H1 (cell line): Measurements from ENCODE around the gene TFF1. TPM values are rescaled to one million over a fixed set of nuclear protein-coding genes. Genes with fewer than 3 reads are reported as not detected.
A peak's percentile ranks its signal among the peaks of the same experiment; 100 is the strongest.

Experiments
- CTCF ChIA-PET: fragments of 300-600 bp; sonication (Branson Sonifier 250); formaldehyde crosslinking; loops from one replicate; lab custom pipeline; 2021; ENCODE audit not compliant: partially characterized antibody; lab: Charles Lee
- POLR2A ChIA-PET: fragments of 300-600 bp; sonication (Branson Sonifier 250); formaldehyde crosslinking; loops from one replicate; lab custom pipeline; 2021; ENCODE audit warnings: inconsistent platforms; ENCODE audit not compliant: partially characterized antibody; lab: Charles Lee
- DNase-seq, 2 experiments: peaks; one replicate each; pipeline versions ENCODE4 v3.0.0 to v3.0.0-alpha.2; 2010 to 2022; ENCODE audit warnings: low spot score in 2 of 2, low read depth in 1 of 2, mixed read lengths in 1 of 2
- FAIRE-seq: peaks from 2 replicates; lab custom pipeline; 2011; peaks lifted over from hg19 to GRCh38; lab: Jason Lieb, UNC
- H2AFZ ChIP-seq: 2 replicates; pipeline ENCODE4 v1.8.1; 2012; ENCODE audit warnings: low read length, inconsistent platforms
- H2AK5ac ChIP-seq: 2 replicates; pipeline ENCODE4 v1.6.1; 2013; ENCODE audit warnings: low read depth, low read length
- H2BK120ac ChIP-seq: replicated peaks from 2 replicates; pipeline ENCODE3; 2013; ENCODE audit warnings: low read depth, low read length, inconsistent platforms
- H2BK12ac ChIP-seq: 2 replicates; pipeline ENCODE4 v1.6.1; 2013; ENCODE audit warnings: low read depth, low read length
- H2BK15ac ChIP-seq: 2 replicates; pipeline ENCODE4 v1.6.1; 2013; ENCODE audit warnings: low read length
- H2BK20ac ChIP-seq: 2 replicates; pipeline ENCODE4 v1.6.1; 2013; ENCODE audit warnings: low read length
- H2BK5ac ChIP-seq: 2 replicates; pipeline ENCODE4 v1.6.1; 2013; ENCODE audit warnings: low read depth, low read length
- H3K14ac ChIP-seq: 2 replicates; pipeline ENCODE4 v1.6.1; 2013; ENCODE audit warnings: inconsistent platforms; ENCODE audit not compliant: insufficient read length
- H3K18ac ChIP-seq: 2 replicates; pipeline ENCODE4 v1.6.1; 2013; ENCODE audit warnings: low read length; ENCODE audit errors: extremely low read depth
- H3K23ac ChIP-seq: 2 replicates; pipeline ENCODE4 v1.6.1; 2013; ENCODE audit warnings: inconsistent platforms; ENCODE audit not compliant: insufficient read length
- H3K23me2 ChIP-seq: 2 replicates; pipeline ENCODE4 v1.6.1; 2013; ENCODE audit warnings: low read depth, low read length
- H3K27ac ChIP-seq: 2 replicates; pipeline ENCODE4 v1.6.1; 2011; ENCODE audit warnings: low read depth, low read length, inconsistent platforms
- H3K27me3 ChIP-seq, 4 experiments: replicated peaks in 1 of 4; 1 replicate in 1 of 4; 2 replicates in 3 of 4; pipeline versions ENCODE4 v1.6.1 to v1.8.1; 2011 to 2013; ENCODE audit warnings: low read length in 3 of 4, mild to moderate bottlenecking in 3 of 4, inconsistent platforms in 2 of 4, mixed read lengths in 2 of 4, moderate library complexity in 1 of 4; ENCODE audit not compliant: control insufficient read depth in 3 of 4, insufficient read depth in 3 of 4; ENCODE audit errors: extremely low read depth in 1 of 4
- H3K36me3 ChIP-seq, 4 experiments: 2 replicates each; pipeline versions ENCODE4 v1.6.1 to v1.8.1; 2011 to 2013; ENCODE audit warnings: mild to moderate bottlenecking in 4 of 4, low read length in 3 of 4, moderate library complexity in 2 of 4, control low read depth in 1 of 4, inconsistent platforms in 1 of 4; ENCODE audit not compliant: insufficient read depth in 4 of 4, control insufficient read depth in 2 of 4
- H3K4ac ChIP-seq: replicated peaks from 2 replicates; pipeline ENCODE3; 2013; ENCODE audit warnings: low read length, low read depth, mixed read lengths, inconsistent platforms; ENCODE audit not compliant: insufficient read length
- H3K4me1 ChIP-seq, 4 experiments: replicated peaks in 1 of 4; 1 replicate in 1 of 4; 2 replicates in 3 of 4; pipeline versions ENCODE4 v1.6.1 to v1.8.1; 2011 to 2013; ENCODE audit warnings: low read length in 3 of 4, inconsistent platforms in 2 of 4, mixed read lengths in 1 of 4; ENCODE audit not compliant: insufficient read depth in 4 of 4, control insufficient read depth in 3 of 4
- H3K4me2 ChIP-seq, 2 experiments: 2 replicates each; pipeline versions ENCODE4 v1.6.1 to v1.8.1; 2011 to 2013; ENCODE audit warnings: low read depth in 2 of 2, low read length in 2 of 2, control low read depth in 1 of 2, inconsistent platforms in 1 of 2, mild to moderate bottlenecking in 1 of 2; ENCODE audit not compliant: insufficient read depth in 1 of 2
- H3K4me3 ChIP-seq, 4 experiments: fragments of 200-600, 300-600 bp in 1 of 4; sonication (generic), shearing (Covaris generic), sonication (Bioruptor Twin) in 1 of 4; 2 replicates each; pipeline versions ENCODE4 v1.5.1 to v1.8.1; 2011 to 2016; ENCODE audit warnings: low read length in 4 of 4, low read depth in 3 of 4, control low read depth in 2 of 4, inconsistent platforms in 2 of 4, mild to moderate bottlenecking in 2 of 4, mixed read lengths in 1 of 4, moderate library complexity in 1 of 4; ENCODE audit not compliant: insufficient read depth in 2 of 4; ENCODE audit errors: extremely low read depth in 1 of 4
- H3K56ac ChIP-seq: replicated peaks from 2 replicates; pipeline ENCODE3; 2013; ENCODE audit warnings: low read depth, mild to moderate bottlenecking, mixed read lengths, low read length, inconsistent platforms; ENCODE audit not compliant: insufficient read length
- H3K79me1 ChIP-seq: 2 replicates; pipeline ENCODE4 v1.6.1; 2013; ENCODE audit warnings: low read depth, low read length, control low read depth
- H3K79me2 ChIP-seq, 2 experiments: 2 replicates each; pipeline versions ENCODE4 v1.6.1 to v1.8.1; 2012 to 2013; ENCODE audit warnings: low read length in 2 of 2, mild to moderate bottlenecking in 2 of 2, inconsistent platforms in 1 of 2; ENCODE audit not compliant: insufficient read depth in 2 of 2, control insufficient read depth in 1 of 2
- H3K9ac ChIP-seq, 4 experiments: replicated peaks in 1 of 4; 1 replicate in 1 of 4; 2 replicates in 3 of 4; pipeline versions ENCODE4 v1.6.1 to v1.8.1; 2011 to 2013; ENCODE audit warnings: low read depth in 3 of 4, low read length in 3 of 4, control low read depth in 2 of 4, mild to moderate bottlenecking in 2 of 4, moderate library complexity in 2 of 4, inconsistent platforms in 1 of 4; ENCODE audit errors: extremely low read depth in 1 of 4
- H3K9me3 ChIP-seq, 2 experiments: 2 replicates each; pipeline versions ENCODE4 v1.6.1 to v1.8.1; 2012 to 2013; ENCODE audit warnings: mild to moderate bottlenecking in 2 of 2, moderate library complexity in 2 of 2, control low read depth in 1 of 2, inconsistent platforms in 1 of 2, low read depth in 1 of 2, low read length in 1 of 2, mixed read lengths in 1 of 2; ENCODE audit not compliant: insufficient read depth in 2 of 2
- H4K20me1 ChIP-seq, 2 experiments: replicated peaks in 1 of 2; 2 replicates each; pipeline versions ENCODE3 to v1.8.1; 2011 to 2013; ENCODE audit warnings: inconsistent platforms in 2 of 2, low read length in 2 of 2, mild to moderate bottlenecking in 1 of 2; ENCODE audit not compliant: insufficient read depth in 2 of 2, control insufficient read depth in 1 of 2
- H4K5ac ChIP-seq: 2 replicates; pipeline ENCODE4 v1.6.1; 2013; ENCODE audit warnings: low read length, low read depth, mixed read lengths, inconsistent platforms; ENCODE audit not compliant: insufficient read length
- H4K8ac ChIP-seq: 2 replicates; pipeline ENCODE4 v1.8.0; 2013; ENCODE audit warnings: mild to moderate bottlenecking, moderate library complexity, low read length, inconsistent platforms; ENCODE audit not compliant: insufficient read depth; ENCODE audit errors: extremely low read depth
- H4K91ac ChIP-seq: replicated peaks from 2 replicates; pipeline ENCODE3; 2013; ENCODE audit warnings: low read length, mixed read lengths, inconsistent platforms; ENCODE audit not compliant: insufficient read length
- SRF ChIP-seq: IDR thresholded peaks from 2 replicates; pipeline ENCODE4 v1.6.1; 2011; ENCODE audit warnings: mild to moderate bottlenecking, low read depth, low read length, moderate library complexity
- WGBS, 2 experiments: shearing (Covaris generic) in 1 of 2; methylation state at CpG; one replicate each; pipeline versions ENCODE4 v1.1.6 to v1.1.7; 2013 to 2015; ENCODE audit warnings: low lambda C conversion rate in 2 of 2, mixed read lengths in 2 of 2, inconsistent platforms in 1 of 2, low coverage in 1 of 2, missing lambda C conversion rate in 1 of 2; ENCODE audit not compliant: insufficient replicate concordance in 2 of 2, insufficient coverage in 1 of 2, insufficient read length in 1 of 2; ENCODE audit errors: extremely low coverage in 1 of 2, missing lambda C conversion rate in 1 of 2; 5-methylcytosine and 5-hydroxymethylcytosine counted together
- polyA plus RNA-seq, 7 experiments: library from polyadenylated mRNA; depleted of rRNA in 3 of 7; stranded (reverse) in 5 of 7; unstranded in 2 of 7; fragments of >200 nt in 5 of 7; fragments of 200-250 nt in 2 of 7; gene quantifications; 1 replicate in 5 of 7; 2 replicates in 1 of 7; 4 replicates in 1 of 7; pipeline versions ENCODE4 v1.2.1 to v1.2.3, GENCODE V29; 2011 to 2013; ENCODE audit warnings: missing spikeins in 2 of 7, mixed read lengths in 2 of 7
- total RNA-seq: library from RNA; stranded (reverse); fragmentation: NEBNext Ultra II Directional; extraction: Animal tissue kit (Norgen Biotek cat#: 25700); gene quantifications from 2 replicates; pipeline ENCODE4 v1.2.1, GENCODE V29; 2021
- TF ChIP-seq, protein P1 (sequence below): IDR thresholded peaks from 2 replicates; pipeline ENCODE4 v1.6.1; 2012; ENCODE audit warnings: low read length, inconsistent platforms

The TFF1 gene
- total and polyA plus RNA-seq, 2 of the 8 experiments (the other 6 are each of a cell fraction or from before 2014, with no cell fraction given), result not detected

DNA sequence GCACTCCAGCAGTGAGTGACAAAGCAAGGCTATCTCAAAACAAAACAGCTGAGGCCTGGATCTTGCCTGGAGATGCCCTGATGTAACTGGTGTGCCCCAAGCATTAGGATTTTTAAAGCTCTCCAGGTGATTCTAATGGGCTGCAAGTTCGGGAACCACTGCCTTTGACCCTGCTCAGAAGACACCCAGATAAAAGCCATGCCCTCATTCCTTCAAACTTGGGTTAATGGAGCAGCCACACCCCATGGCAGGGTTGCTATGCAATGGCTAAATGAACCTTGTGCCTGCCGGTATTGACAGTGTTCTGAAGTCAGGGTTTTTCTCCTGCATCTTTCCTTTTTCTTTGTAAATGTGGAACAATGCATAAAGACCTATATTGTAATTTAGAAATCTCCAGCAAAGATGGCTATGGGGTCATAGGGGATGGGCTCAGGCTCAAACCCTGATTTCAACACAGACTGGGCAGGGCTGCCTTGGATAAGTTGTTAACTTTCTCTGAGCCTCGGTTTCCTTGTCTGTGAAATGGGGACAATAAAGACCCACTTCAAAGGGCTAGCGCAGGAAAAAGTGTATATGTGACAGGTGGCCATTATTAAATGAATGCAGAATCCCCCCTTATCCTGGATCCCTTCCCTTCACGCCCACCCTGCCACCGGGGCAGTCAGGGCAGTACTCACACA lies 51.6 kb downstream of the TFF1 start:
- peak overlapping the region; percentile 96; the same call in 1 of the 2 replicates for H2BK15ac ChIP-seq
- H3K36me3 ChIP-seq, result no peaks in the 10 kb centered on the region
- 0 out of 2 replicates have a peak overlapping the region, but pooled peaks have one; percentile 19 for H4K8ac ChIP-seq
- H3K4me3 ChIP-seq, result no peak overlapping the region
- no peak overlapping the region for H3K23ac ChIP-seq
- no peak overlapping the region for H2AFZ ChIP-seq
- CTCF ChIA-PET, result interaction anchor here (0.7 to 14.3 kb wide), 7 partner anchors 23 to 169 kb away, joined by 3 to 137 read pairs (median 4); no protein-coding TSS in a partner anchor
- H3K79me2 ChIP-seq, result no peaks in the 10 kb centered on the region
- no peak overlapping the region for H3K14ac ChIP-seq
- H4K20me1 ChIP-seq, result no peaks in the 10 kb centered on the region
- DNase-seq, result peak in 1 of 2 experiments; percentile 33
- no peak overlapping the region; the same call in 1 of the 2 replicates for H2AK5ac ChIP-seq
- H3K56ac ChIP-seq, result no peak overlapping the region
- no peaks in the 10 kb centered on the region; the same call in 1 of the 2 replicates for H3K23me2 ChIP-seq
- H4K91ac ChIP-seq, result no peak overlapping the region
- peak overlapping the region; percentile 38; the same call in 1 of the 2 replicates for H2BK5ac ChIP-seq
- H2BK20ac ChIP-seq, result peak overlapping the region; percentile 40; the same call in 1 of the 2 replicates
- H3K27me3 ChIP-seq, result peaks cover 0 to 5% (median 3%) of the 10 kb centered on the region in 4 experiments; a peak in 2 of 7 replicates
- H3K79me1 ChIP-seq, result no peaks in the 10 kb centered on the region
- no peak overlapping the region for H3K4ac ChIP-seq
- H3K18ac ChIP-seq, result no peak overlapping the region
- no peak overlapping the region for H3K27ac ChIP-seq
- peaks cover 8 to 27% (median 18%) of the 10 kb centered on the region in 4 experiments for H3K4me1 ChIP-seq
- no peak for FAIRE-seq
- no peak overlapping the region for H3K4me2 ChIP-seq
- WGBS, 2 experiments, result 87% methylated on average over 6 of the region's 6 CpGs; no CpG with 5 or more reads in 1 of the 2 experiments
- no peak overlapping the region for H4K5ac ChIP-seq
- no peak overlapping the region for H3K9ac ChIP-seq
- peak overlapping the region; percentile 46; the same call in 1 of the 2 replicates for H2BK12ac ChIP-seq
- H3K9me3 ChIP-seq, result no peaks in the 10 kb centered on the region
- H2BK120ac ChIP-seq, result no peak overlapping the region
- POLR2A ChIA-PET, result interaction anchor here (1.0 to 1.1 kb wide), 2 partner anchors 16 to 21 kb away, joined by 3 read pairs; no protein-coding TSS in a partner anchor
- TF ChIP-seq, protein P1, sequence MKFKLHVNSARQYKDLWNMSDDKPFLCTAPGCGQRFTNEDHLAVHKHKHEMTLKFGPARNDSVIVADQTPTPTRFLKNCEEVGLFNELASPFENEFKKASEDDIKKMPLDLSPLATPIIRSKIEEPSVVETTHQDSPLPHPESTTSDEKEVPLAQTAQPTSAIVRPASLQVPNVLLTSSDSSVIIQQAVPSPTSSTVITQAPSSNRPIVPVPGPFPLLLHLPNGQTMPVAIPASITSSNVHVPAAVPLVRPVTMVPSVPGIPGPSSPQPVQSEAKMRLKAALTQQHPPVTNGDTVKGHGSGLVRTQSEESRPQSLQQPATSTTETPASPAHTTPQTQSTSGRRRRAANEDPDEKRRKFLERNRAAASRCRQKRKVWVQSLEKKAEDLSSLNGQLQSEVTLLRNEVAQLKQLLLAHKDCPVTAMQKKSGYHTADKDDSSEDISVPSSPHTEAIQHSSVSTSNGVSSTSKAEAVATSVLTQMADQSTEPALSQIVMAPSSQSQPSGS, result no peak
- TF ChIP-seq SRF, result no peak
